HCT116 (cell line): ENCODE results near the gene ONECUT3. TPM values are rescaled to one million over a fixed set of nuclear protein-coding genes. Genes with fewer than 3 reads are reported as not detected.

Experiments
- ATAC-seq: fragments of 200-7000 bp; cut with Tn5 transposase; 2 replicates; pipeline ENCODE4 v1.9.1; 2020; ENCODE audit warnings: mild to moderate bottlenecking, moderate library complexity
- BruUV-seq: library from RNA; stranded (reverse); fragments of 400-500 nt; replicated peaks from 2 replicates; lab custom pipeline; 2021; lab: Mats Ljungman, UMichigan
- CTCF ChIA-PET: fragments of 300-600 bp; sonication (Branson Sonifier 250); formaldehyde crosslinking; loops from one replicate; lab custom pipeline; 2021; ENCODE audit warnings: antibody characterized with exemption; lab: Charles Lee
- POLR2A ChIA-PET: fragments of 300-600, 350-600 bp; sonication (Branson Sonifier 250); formaldehyde crosslinking; loops from one replicate; lab custom pipeline; 2021; ENCODE audit warnings: antibody characterized with exemption; lab: Charles Lee
- RAD21 ChIA-PET, 2 experiments: fragments of 300-600 bp; sonication (Branson Sonifier 250); formaldehyde crosslinking; loops; one replicate each; lab custom pipeline; 2023; ENCODE audit warnings: low total read pairs in 2 of 2; ENCODE audit not compliant: uncharacterized antibody in 2 of 2, unreplicated experiment in 2 of 2, low non-redundant PET in 1 of 2; lab: Charles Lee
- DNase-seq: peaks from one replicate; pipeline ENCODE4 v3.0.0-alpha.2; 2010; ENCODE audit warnings: low read depth, low spot score
- H2AFZ ChIP-seq: fragments of 200-600 bp; shearing (Covaris generic), sonication (generic); 2 replicates; pipeline ENCODE4 v1.6.1; 2017; ENCODE audit warnings: low read depth, mixed run types, mixed read lengths, antibody characterized with exemption, low read length; ENCODE audit not compliant: poor library complexity, severe bottlenecking
- H3K27ac ChIP-seq: 2 replicates; pipeline ENCODE4 v1.5.1; 2012; ENCODE audit warnings: low read depth, low read length
- H3K27me3 ChIP-seq: fragments of 200-600 bp; sonication (generic); 2 replicates; pipeline ENCODE4 v1.6.1; 2016; ENCODE audit warnings: mixed run types, low read length, mixed read lengths; ENCODE audit not compliant: insufficient read depth
- H3K36me3 ChIP-seq, 2 experiments: fragments of 200-500 bp in 1 of 2; fragments of 200-600 bp in 1 of 2; sonication (Bioruptor generic) in 1 of 2; sonication (generic) in 1 of 2; 2 replicates each; pipeline versions ENCODE4 v1.5.1 to v1.6.1; 2014 to 2016; ENCODE audit warnings: low read length in 2 of 2, inconsistent platforms in 1 of 2, mixed read lengths in 1 of 2, mixed run types in 1 of 2; ENCODE audit not compliant: insufficient read depth in 2 of 2, control insufficient read depth in 1 of 2
- H3K4me1 ChIP-seq, 2 experiments: fragments of 200-600 bp in 1 of 2; sonication (generic) in 1 of 2; 2 replicates each; pipeline versions ENCODE4 v1.5.1 to v1.6.1; 2012 to 2017; ENCODE audit warnings: low read length in 2 of 2, inconsistent platforms in 1 of 2, mild to moderate bottlenecking in 1 of 2, mixed read lengths in 1 of 2, mixed run types in 1 of 2, moderate library complexity in 1 of 2; ENCODE audit not compliant: insufficient read depth in 2 of 2, control insufficient read depth in 1 of 2
- H3K4me2 ChIP-seq: fragments of 200-600 bp; sonication (generic); 2 replicates; pipeline ENCODE4 v1.6.1; 2017; ENCODE audit warnings: mixed run types, low read length, mixed read lengths
- H3K4me3 ChIP-seq, 2 experiments: fragments of 200-600 bp in 1 of 2; sonication (generic) in 1 of 2; replicated peaks in 1 of 2; 2 replicates each; pipeline ENCODE4 v1.5.1; 2011 to 2016; ENCODE audit warnings: low read length in 2 of 2, control low read depth in 1 of 2, low read depth in 1 of 2, mild to moderate bottlenecking in 1 of 2, mixed read lengths in 1 of 2, mixed run types in 1 of 2
- H3K79me2 ChIP-seq: fragments of 200-600 bp; sonication (generic); 2 replicates; pipeline ENCODE4 v1.6.1; 2017; ENCODE audit warnings: mild to moderate bottlenecking, mixed run types, low read length, moderate library complexity, mixed read lengths; ENCODE audit not compliant: insufficient read depth
- H3K9ac ChIP-seq: fragments of 200-600 bp; sonication (generic); 2 replicates; pipeline ENCODE4 v1.6.1; 2016; ENCODE audit warnings: low read length, mixed read lengths
- H3K9me2 ChIP-seq: fragments of 200-600 bp; sonication (generic), shearing (Covaris generic); 2 replicates; pipeline ENCODE4 v1.6.1; 2017; ENCODE audit warnings: mixed run types, mild to moderate bottlenecking, moderate library complexity; ENCODE audit not compliant: insufficient read depth
- H3K9me3 ChIP-seq, 2 experiments: fragments of 200-500 bp in 1 of 2; fragments of 200-600 bp in 1 of 2; sonication (Bioruptor generic) in 1 of 2; sonication (generic) in 1 of 2; 2 replicates each; pipeline ENCODE4 v1.6.1; 2014 to 2017; ENCODE audit warnings: low read length in 2 of 2, mixed read lengths in 2 of 2, inconsistent platforms in 1 of 2, low read depth in 1 of 2, mild to moderate bottlenecking in 1 of 2, mixed run types in 1 of 2, moderate library complexity in 1 of 2; ENCODE audit not compliant: control insufficient read depth in 1 of 2, insufficient read depth in 1 of 2
- H4K20me1 ChIP-seq: fragments of 200-600 bp; sonication (generic), shearing (Covaris generic); 2 replicates; pipeline ENCODE4 v1.6.1; 2017; ENCODE audit warnings: mixed run types, mild to moderate bottlenecking, moderate library complexity; ENCODE audit not compliant: insufficient read depth
- CBX3 ChIP-seq: IDR thresholded peaks from 2 replicates; pipeline ENCODE4 v1.6.1; 2012; ENCODE audit warnings: low read depth
- CTCF ChIP-seq, 3 experiments: fragments of 200-600 bp in 1 of 3; sonication (generic) in 1 of 3; IDR thresholded peaks in 2 of 3; conservative IDR thresholded peaks in 1 of 3; 2 replicates each; pipeline ENCODE4 v1.5.1; 2012 to 2017; ENCODE audit warnings: low read depth in 2 of 3, low read length in 2 of 3, antibody characterized with exemption in 1 of 3, borderline replicate concordance in 1 of 3, control low read depth in 1 of 3, mild to moderate bottlenecking in 1 of 3, mixed read lengths in 1 of 3, mixed run types in 1 of 3, moderate library complexity in 1 of 3; ENCODE audit not compliant: insufficient read depth in 1 of 3
- FOSL1 ChIP-seq: IDR thresholded peaks from 2 replicates; pipeline ENCODE4 v1.6.1; 2012; ENCODE audit warnings: low read depth
- JUND ChIP-seq: IDR thresholded peaks from 2 replicates; pipeline ENCODE4 v1.6.1; 2012
- POLR2A ChIP-seq: IDR thresholded peaks from 2 replicates; pipeline ENCODE4 v1.7.0; 2011; ENCODE audit warnings: borderline replicate concordance; ENCODE audit not compliant: insufficient read depth, insufficient read length; ENCODE audit errors: extremely low read depth
- RAD21 ChIP-seq: IDR thresholded peaks from 2 replicates; pipeline ENCODE4 v1.6.1; 2012; ENCODE audit warnings: low read depth, mild to moderate bottlenecking
- SP1 ChIP-seq: IDR thresholded peaks from 2 replicates; pipeline ENCODE4 v1.6.1; 2012; ENCODE audit warnings: low read depth
- SRF ChIP-seq: IDR thresholded peaks from 2 replicates; pipeline ENCODE4 v1.6.1; 2012; ENCODE audit warnings: low read depth
- intact Hi-C: fragments of 100-400 bp; cut with micrococcal nuclease; formaldehyde crosslinking; loops from 2 replicates; pipeline ENCODE4 v1.10.0; 2022
- total RNA-seq: library from RNA; stranded (reverse); gene quantifications from one replicate; pipeline ENCODE4 v1.2.1, GENCODE V29; 2021; ENCODE audit not compliant: unreplicated experiment

The ONECUT3 gene
- total RNA-seq, 1 experiment from 2014 or later: 22.1 TPM

- H3K36me3 ChIP-seq: peaks cover 0 to 2% of the 10 kb centered on the region in 2 experiments; a peak in 2 of 4 replicates
- H3K27me3 ChIP-seq: no peaks in the 10 kb centered on the region
- peak within 1 kb of the TSS; percentile 78 for H2AFZ ChIP-seq
- peak within 1 kb of the TSS; percentile 66 for H3K9ac ChIP-seq
- no TSS peak for BruUV-seq
- CTCF ChIA-PET: interaction anchor here (0.6 to 1.5 kb wide), 9 partner anchors 14 to 266 kb away, joined by 3 to 7 read pairs (median 3); no protein-coding TSS in a partner anchor
- H3K4me1 ChIP-seq: peaks cover 20 to 38% of the 10 kb centered on the region in 2 experiments
- H3K4me2 ChIP-seq: peak within 1 kb of the TSS; percentile 92
- H3K79me2 ChIP-seq: no peaks in the 10 kb centered on the region
- POLR2A ChIA-PET: interaction anchor here (0.9 to 1.1 kb wide), 2 partner anchors 264 to 339 kb away, joined by 3 read pairs; no protein-coding TSS in a partner anchor
- H3K9me2 ChIP-seq: no peaks in the 10 kb centered on the region
- ATAC-seq (peak; percentile 48), DNase-seq (no peak)
- intact Hi-C loops: loop anchor here (2.0 to 10.0 kb wide), 3 partner anchors 140 to 207 kb away; partner anchors contain the start of gene UQCR11
- H3K27ac ChIP-seq: peak within 1 kb of the TSS; percentile 81
- no peaks in the 10 kb centered on the region for H3K9me3 ChIP-seq
- RAD21 ChIA-PET: interaction anchor here in 1 of 2 experiments (1.2 kb wide), 1 partner anchor 16 kb away, joined by 4 read pairs; no protein-coding TSS in a partner anchor
- TF ChIP-seq RAD21: no peak
- TF ChIP-seq POLR2A: no peak
- TF ChIP-seq FOSL1: no peak
- TF ChIP-seq JUND: no peak
- peak in 2 of 3 experiments; percentile 18 to 39; a peak in 2 of 6 replicates for TF ChIP-seq CTCF (IDR thresholded peaks at IDR 0.05 in 2 of 3, conservative IDR thresholded peaks at IDR 0.05 in 1 of 3; ENCODE audit: borderline replicate concordance in 1 of 3, insufficient read depth in 1 of 3, low read depth in 2 of 3, low read length in 2 of 3)
- TF ChIP-seq SP1: no peak
- no peak for TF ChIP-seq CBX3
- no peak for TF ChIP-seq SRF
- peak within 1 kb of the TSS; percentile 63 to 67 for H3K4me3 ChIP-seq
- no peaks in the 10 kb centered on the region for H4K20me1 ChIP-seq
These were observed 58.7 kb downstream of the ONECUT3 start, which contains the start of gene ATP8B3 for GRCh38 chr19:1811942-1812425. TSS of gene ATP8B3 (minus strand) at chr19:1812276. CDS start at chr19:1811736, 540 bp downstream.
